Left ventricle myocardium inferior (tissue), 1 donor: ENCODE data around the gene VARS1. TPM values are rescaled to one million over a fixed set of nuclear protein-coding genes. Genes with fewer than 3 reads are reported as not detected.

Experiments
- DNase-seq: peaks from one replicate; pipeline ENCODE4 v3.0.0-alpha.2; 2020
- H3K27ac ChIP-seq: fragments of 200-600 bp; replicated peaks from 2 replicates; pipeline ENCODE4 v1.8.0; 2021
- H3K27me3 ChIP-seq: fragments of 200-600 bp; 2 replicates; pipeline ENCODE4 v1.8.0; 2021; ENCODE audit warnings: low read depth
- H3K36me3 ChIP-seq: fragments of 200-600 bp; 2 replicates; pipeline ENCODE4 v1.8.0; 2021
- H3K4me1 ChIP-seq: fragments of 200-600 bp; 2 replicates; pipeline ENCODE4 v1.8.0; 2021
- H3K4me3 ChIP-seq: fragments of 200-600 bp; 2 replicates; pipeline ENCODE4 v1.8.0; 2021; ENCODE audit warnings: mild to moderate bottlenecking, moderate library complexity
- H3K9me3 ChIP-seq: fragments of 200-600 bp; replicated peaks from 2 replicates; pipeline ENCODE4 v1.8.0; 2021
- intact Hi-C: fragments of 100-400 bp; cut with micrococcal nuclease; formaldehyde crosslinking; loops from one replicate; pipeline ENCODE4 v1.11.0; 2022
- total RNA-seq: library from RNA; stranded (reverse); fragmentation: NEBNext Ultra II Directional; extraction: Animal tissue kit (Norgen Biotek cat#: 25700); gene quantifications from one replicate; pipeline ENCODE4 v1.2.1, GENCODE V29; 2021
- TF ChIP-seq, protein P1 (sequence below): fragments of 200-600 bp; IDR thresholded peaks from 2 replicates; pipeline ENCODE4 v1.8.0; 2021; ENCODE audit warnings: antibody characterized with exemption, mild to moderate bottlenecking, borderline replicate concordance
- donor health status: DM: no; HTN: yes; CAD: no; lungs with severe emphysema.

The VARS1 gene
- total RNA-seq, 1 donor from 2014 or later, result 20.0 TPM

DNA sequence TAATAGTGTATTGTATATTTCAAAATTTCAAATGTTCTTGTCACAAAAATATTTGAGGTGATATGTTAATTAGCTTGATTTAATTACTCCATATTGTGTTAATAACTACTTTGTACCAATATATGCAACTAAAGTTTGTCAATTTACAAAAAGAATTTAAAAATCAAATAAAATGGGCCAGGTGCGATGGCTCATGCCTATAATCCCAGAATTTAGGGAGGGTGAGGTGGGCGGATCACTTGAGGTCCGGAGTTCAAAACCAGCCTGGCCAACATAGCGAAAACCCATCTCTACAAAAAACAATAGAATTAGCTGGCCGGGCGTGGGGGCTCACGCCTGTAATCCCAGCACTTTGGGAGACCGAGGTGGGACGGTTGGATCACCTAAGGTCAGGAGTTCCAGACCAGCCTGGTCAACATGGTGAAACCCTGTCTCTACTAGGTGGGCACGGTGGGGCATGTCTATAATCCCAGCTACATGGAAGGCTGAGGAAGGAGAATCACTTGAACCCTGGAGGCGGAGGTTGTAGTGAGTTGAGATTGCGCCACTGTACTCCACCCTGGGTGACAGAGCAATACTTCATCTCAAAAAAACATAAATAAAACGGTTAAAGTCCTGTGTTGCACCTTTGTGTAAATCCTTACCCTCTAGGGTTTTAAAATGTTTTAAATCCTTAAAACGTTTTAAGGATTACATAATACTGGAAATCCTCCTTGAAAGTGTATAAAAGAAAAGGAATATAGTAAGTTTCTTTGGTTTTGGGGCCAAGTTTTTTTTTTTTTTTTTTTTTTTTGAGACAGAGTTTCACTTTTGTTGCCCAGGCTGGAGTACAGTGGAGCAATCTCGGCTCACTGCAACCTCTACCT lies 36.0 kb upstream of the VARS1 start:
- TF ChIP-seq, protein P1, sequence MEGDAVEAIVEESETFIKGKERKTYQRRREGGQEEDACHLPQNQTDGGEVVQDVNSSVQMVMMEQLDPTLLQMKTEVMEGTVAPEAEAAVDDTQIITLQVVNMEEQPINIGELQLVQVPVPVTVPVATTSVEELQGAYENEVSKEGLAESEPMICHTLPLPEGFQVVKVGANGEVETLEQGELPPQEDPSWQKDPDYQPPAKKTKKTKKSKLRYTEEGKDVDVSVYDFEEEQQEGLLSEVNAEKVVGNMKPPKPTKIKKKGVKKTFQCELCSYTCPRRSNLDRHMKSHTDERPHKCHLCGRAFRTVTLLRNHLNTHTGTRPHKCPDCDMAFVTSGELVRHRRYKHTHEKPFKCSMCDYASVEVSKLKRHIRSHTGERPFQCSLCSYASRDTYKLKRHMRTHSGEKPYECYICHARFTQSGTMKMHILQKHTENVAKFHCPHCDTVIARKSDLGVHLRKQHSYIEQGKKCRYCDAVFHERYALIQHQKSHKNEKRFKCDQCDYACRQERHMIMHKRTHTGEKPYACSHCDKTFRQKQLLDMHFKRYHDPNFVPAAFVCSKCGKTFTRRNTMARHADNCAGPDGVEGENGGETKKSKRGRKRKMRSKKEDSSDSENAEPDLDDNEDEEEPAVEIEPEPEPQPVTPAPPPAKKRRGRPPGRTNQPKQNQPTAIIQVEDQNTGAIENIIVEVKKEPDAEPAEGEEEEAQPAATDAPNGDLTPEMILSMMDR, result no peak
- H3K4me1 ChIP-seq, result peaks cover 51% of the 10 kb centered on the region
- no peaks in the 10 kb centered on the region for H3K27me3 ChIP-seq
- H3K27ac ChIP-seq, result peak overlapping the region; percentile 97
- intact Hi-C loops, result no loop called here
- no peaks in the 10 kb centered on the region for H3K9me3 ChIP-seq
- H3K4me3 ChIP-seq, result peak overlapping the region; percentile 84
- H3K36me3 ChIP-seq, result peaks cover under 1% of the 10 kb centered on the region
- DNase-seq, result no peak

DNA sequence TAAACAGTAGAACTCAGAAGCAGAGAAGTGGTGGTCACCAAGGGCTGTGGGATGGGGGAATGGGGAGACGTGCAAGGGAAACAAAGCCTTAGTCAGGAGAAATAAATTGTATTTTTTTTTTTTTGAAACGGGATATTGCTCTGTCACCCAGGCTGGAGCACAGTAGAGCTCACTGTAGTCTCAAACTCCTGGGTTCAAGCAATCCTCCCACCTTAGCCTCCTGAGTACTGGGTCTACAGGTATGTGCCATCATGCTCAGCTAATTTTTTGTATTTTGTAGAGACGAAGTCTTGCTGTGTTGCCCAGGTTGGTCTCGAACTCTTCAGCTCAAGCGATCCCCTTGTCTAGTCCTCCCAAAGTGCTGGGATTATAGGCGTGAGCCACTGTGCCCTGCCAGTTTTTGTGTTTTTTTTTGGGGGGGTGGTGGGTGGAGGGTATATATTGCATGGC lies 35.4 kb upstream of the VARS1 start:
- intact Hi-C loops, result no loop called here
- H3K27me3 ChIP-seq, result no peaks in the 10 kb centered on the region
- TF ChIP-seq, protein P1, result no peak
- no peaks in the 10 kb centered on the region for H3K9me3 ChIP-seq
- H3K27ac ChIP-seq, result peak overlapping the region; percentile 67
- peak overlapping the region; percentile 84 for H3K4me3 ChIP-seq
- H3K4me1 ChIP-seq, result peaks cover 51% of the 10 kb centered on the region
- DNase-seq, result no peak
- no peaks in the 10 kb centered on the region for H3K36me3 ChIP-seq

DNA sequence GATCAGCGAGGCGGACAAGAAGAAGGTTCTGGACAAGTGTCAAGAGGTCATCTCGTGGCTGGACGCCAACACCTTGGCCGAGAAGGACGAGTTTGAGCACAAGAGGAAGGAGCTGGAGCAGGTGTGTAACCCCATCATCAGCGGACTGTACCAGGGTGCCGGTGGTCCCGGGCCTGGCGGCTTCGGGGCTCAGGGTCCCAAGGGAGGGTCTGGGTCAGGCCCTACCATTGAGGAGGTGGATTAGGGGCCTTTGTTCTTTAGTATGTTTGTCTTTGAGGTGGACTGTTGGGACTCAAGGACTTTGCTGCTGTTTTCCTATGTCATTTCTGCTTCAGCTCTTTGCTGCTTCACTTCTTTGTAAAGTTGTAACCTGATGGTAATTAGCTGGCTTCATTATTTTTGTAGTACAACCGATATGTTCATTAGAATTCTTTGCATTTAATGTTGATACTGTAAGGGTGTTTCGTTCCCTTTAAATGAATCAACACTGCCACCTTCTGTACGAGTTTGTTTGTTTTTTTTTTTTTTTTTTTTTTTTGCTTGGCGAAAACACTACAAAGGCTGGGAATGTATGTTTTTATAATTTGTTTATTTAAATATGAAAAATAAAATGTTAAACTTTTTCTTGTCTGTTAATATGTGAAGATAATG lies 34.2 kb upstream of the VARS1 start:
- intact Hi-C loops, result no loop called here
- TF ChIP-seq, protein P1, result peak; percentile 51
- no peaks in the 10 kb centered on the region for H3K27me3 ChIP-seq
- DNase-seq, result no peak
- peak overlapping the region; percentile 67 for H3K27ac ChIP-seq
- H3K4me1 ChIP-seq, result peaks cover 49% of the 10 kb centered on the region
- H3K9me3 ChIP-seq, result no peaks in the 10 kb centered on the region
- H3K36me3 ChIP-seq, result no peaks in the 10 kb centered on the region
- H3K4me3 ChIP-seq, result peak overlapping the region; percentile 84

GRCh38 chr6:31827286-31828079 lies 31.9 kb upstream of the VARS1 start, which contains the start of gene HSPA1B:
Gene HSPA1B (plus strand): TSS chr6:31827738. CDS start chr6:31827951, 213 bp downstream.
- Histone ChIP-seq H3K4me3 (peak within 1 kb of the TSS; percentile 79), H3K4me1 (peaks cover 55% of the 10 kb centered on the region), H3K27me3 (no peaks in the 10 kb centered on the region), H3K9me3 (no peaks in the 10 kb centered on the region), H3K36me3 (no peaks in the 10 kb centered on the region), H3K27ac (peak within 1 kb of the TSS; percentile 99)
- DNase-seq, result peak; percentile 99
- TF ChIP-seq, protein P1, result no peak
- intact Hi-C loops, result no loop called here

DNA sequence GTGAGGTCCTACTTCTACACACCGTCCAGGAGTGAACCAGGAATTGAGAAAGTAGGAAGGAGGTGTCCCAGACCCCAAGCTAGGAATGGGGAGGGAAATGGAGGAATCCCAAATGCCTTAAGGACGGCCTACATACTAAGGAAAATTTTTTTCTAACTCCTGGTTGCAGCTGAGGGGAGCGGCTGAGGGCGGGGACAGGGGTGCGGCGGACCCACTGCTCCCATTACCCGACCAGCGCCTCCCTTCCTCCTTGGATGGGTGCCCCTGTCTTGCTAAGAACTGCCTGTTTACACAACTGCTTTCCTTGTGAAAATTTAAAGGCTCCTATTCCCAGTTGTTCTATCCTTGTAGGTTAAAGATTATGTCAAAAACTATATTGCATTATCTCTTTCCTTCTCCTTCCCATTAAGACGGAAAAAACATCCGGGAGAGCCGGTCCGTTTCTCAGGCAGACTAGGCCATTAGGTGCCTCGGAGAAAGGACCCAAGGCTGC lies 31.3 kb upstream of the VARS1 start:
- H3K27me3 ChIP-seq, result no peaks in the 10 kb centered on the region
- peaks cover 57% of the 10 kb centered on the region for H3K4me1 ChIP-seq
- no peaks in the 10 kb centered on the region for H3K36me3 ChIP-seq
- intact Hi-C loops, result no loop called here
- H3K27ac ChIP-seq, result peak overlapping the region; percentile 99
- TF ChIP-seq, protein P1, result no peak
- DNase-seq, result peak; percentile 90
- H3K9me3 ChIP-seq, result no peaks in the 10 kb centered on the region
- peak overlapping the region; percentile 79 for H3K4me3 ChIP-seq
